ENCODE results near the gene PDE5A. TPM values are rescaled to one million over a fixed set of nuclear protein-coding genes. Genes with fewer than 3 reads are reported as not detected.

PDE5A gene
- polyA plus RNA-seq, 2 donors, result 1.8 to 4.3 TPM

DNA sequence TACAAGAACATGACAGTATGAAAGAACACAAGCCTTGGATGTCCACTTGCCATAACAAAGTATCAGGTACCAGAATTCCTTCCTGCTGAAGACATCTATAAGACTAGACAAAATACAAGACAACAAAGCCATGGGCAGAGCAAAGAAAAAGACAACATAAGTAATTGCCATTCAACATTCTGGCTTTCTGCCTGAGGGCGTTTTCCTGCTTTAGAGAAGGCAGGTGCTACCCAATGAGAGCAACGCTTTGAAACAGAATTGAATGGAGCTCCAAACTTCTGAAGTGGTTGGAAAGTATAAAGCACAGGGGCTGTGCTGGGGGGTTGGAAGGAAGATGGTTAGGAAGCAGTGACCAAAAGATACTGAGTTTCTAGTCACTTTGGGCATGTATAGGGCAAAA is 30.1 kb downstream of the PDE5A start:
- H3K4me1 ChIP-seq (ENCODE audit: control insufficient read depth in 2 of 2, insufficient read depth in 2 of 2, low read length in 1 of 2), result no peaks in the 10 kb centered on the region
- H3K27ac ChIP-seq (ENCODE audit: low read depth in 2 of 2, low read length in 1 of 2), result no peak overlapping the region
- no peak overlapping the region for H3K4me3 ChIP-seq (ENCODE audit: low read depth in 1 of 2, low read length in 2 of 2)
- no peaks in the 10 kb centered on the region for H3K36me3 ChIP-seq (ENCODE audit: control insufficient read depth in 2 of 2, insufficient read depth in 2 of 2, low read length in 1 of 2)
- no peaks in the 10 kb centered on the region for H3K27me3 ChIP-seq (ENCODE audit: control insufficient read depth in 1 of 2, insufficient read depth in 2 of 2, low read length in 2 of 2)
- no peaks in the 10 kb centered on the region for H3K9me3 ChIP-seq (ENCODE audit: control insufficient read depth in 2 of 2, insufficient read depth in 1 of 2, low read depth in 1 of 2, low read length in 1 of 2)
- WGBS, 2 donors, result 75% methylated on average over 2 of the region's 2 CpGs

DNA sequence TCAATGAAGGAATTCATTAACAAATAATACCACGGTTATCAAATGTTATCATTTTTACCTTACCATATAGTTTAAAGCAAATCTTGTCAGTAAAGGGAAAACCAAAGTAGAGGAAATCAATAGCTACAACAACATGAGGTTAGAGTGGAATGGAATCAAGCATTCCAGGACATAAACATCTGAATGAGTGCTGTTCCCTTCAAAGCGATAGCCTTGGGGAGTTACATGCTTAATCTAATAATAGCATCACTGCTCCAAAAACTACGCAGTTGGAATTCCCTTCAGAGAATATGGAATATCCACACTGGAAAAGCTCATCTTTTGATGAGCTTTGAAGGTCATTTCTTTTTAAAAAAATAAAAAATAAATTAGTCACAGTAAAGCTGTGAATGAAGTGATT is 31.2 kb downstream of the PDE5A start:
- Histone ChIP-seq H3K36me3 (ENCODE audit: control insufficient read depth in 2 of 2, insufficient read depth in 2 of 2, low read length in 1 of 2) (no peaks in the 10 kb centered on the region), H3K9me3 (ENCODE audit: control insufficient read depth in 2 of 2, insufficient read depth in 1 of 2, low read depth in 1 of 2, low read length in 1 of 2) (no peaks in the 10 kb centered on the region), H3K4me3 (ENCODE audit: low read depth in 1 of 2, low read length in 2 of 2) (no peak overlapping the region), H3K4me1 (ENCODE audit: control insufficient read depth in 2 of 2, insufficient read depth in 2 of 2, low read length in 1 of 2) (no peaks in the 10 kb centered on the region), H3K27ac (ENCODE audit: low read depth in 2 of 2, low read length in 1 of 2) (no peak overlapping the region), H3K27me3 (ENCODE audit: control insufficient read depth in 1 of 2, insufficient read depth in 2 of 2, low read length in 2 of 2) (no peaks in the 10 kb centered on the region)
- WGBS, 2 donors, result 62 to 78% methylated on average over 3 of the region's 3 CpGs

DNA sequence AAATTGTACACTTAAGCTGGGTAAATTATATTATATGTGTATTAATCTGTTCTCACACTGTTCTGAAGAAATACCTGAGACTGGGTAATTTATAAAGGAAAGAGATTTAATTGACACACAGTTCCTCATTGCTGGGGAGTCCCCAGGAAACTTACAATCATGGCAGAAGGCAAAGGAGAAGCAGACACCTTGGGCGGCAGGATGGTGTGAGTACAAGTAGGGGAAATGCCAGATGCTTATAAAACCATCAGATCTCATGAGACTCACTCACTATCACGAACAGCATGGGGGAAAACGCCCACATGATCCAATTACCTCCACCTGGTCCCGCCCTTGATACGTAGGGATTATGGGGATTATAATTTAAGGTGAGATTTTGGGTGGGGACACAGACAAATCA is 34.9 kb downstream of the PDE5A start:
- Histone ChIP-seq H3K4me1 (ENCODE audit: control insufficient read depth in 2 of 2, insufficient read depth in 2 of 2, low read length in 1 of 2) (no peaks in the 10 kb centered on the region), H3K4me3 (ENCODE audit: low read depth in 1 of 2, low read length in 2 of 2) (no peak overlapping the region)
- 81 to 84% methylated on average over 5 of the region's 5 CpGs for WGBS, 2 donors

DNA sequence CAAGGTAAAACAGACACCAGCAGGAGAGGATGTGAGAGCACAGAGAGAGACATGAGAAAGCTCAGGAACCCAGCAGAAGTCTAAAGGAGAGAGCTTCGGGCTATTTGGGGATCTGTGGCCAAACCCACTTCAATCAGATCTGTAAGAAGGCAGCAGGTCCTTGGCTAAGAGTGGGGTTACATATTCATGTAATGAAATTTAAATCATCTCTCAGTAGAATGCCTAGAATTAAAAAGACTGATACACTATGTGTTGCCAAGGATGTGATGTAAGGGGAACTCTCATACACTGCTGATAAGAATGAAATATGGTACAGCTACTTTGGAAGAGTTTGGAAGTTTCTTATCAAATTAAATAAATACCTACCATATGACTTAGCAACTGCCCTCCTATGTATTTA is 35.8 kb downstream of the PDE5A start:
- H3K27ac ChIP-seq (ENCODE audit: low read depth in 2 of 2, low read length in 1 of 2), result no peak overlapping the region
- no peaks in the 10 kb centered on the region for H3K4me1 ChIP-seq (ENCODE audit: control insufficient read depth in 2 of 2, insufficient read depth in 2 of 2, low read length in 1 of 2)
- 44 to 71% methylated on average over 1 of the region's 1 CpG for WGBS, 2 donors
- no peaks in the 10 kb centered on the region for H3K9me3 ChIP-seq (ENCODE audit: control insufficient read depth in 2 of 2, insufficient read depth in 1 of 2, low read depth in 1 of 2, low read length in 1 of 2)
- H3K36me3 ChIP-seq (ENCODE audit: control insufficient read depth in 2 of 2, insufficient read depth in 2 of 2, low read length in 1 of 2), result no peaks in the 10 kb centered on the region
- H3K27me3 ChIP-seq (ENCODE audit: control insufficient read depth in 1 of 2, insufficient read depth in 2 of 2, low read length in 2 of 2), result no peaks in the 10 kb centered on the region
- H3K4me3 ChIP-seq (ENCODE audit: low read depth in 1 of 2, low read length in 2 of 2), result no peak overlapping the region

More for the DNA sequence above, 34.9 kb downstream of the PDE5A start:
- no peaks in the 10 kb centered on the region for H3K27me3 ChIP-seq (ENCODE audit: control insufficient read depth in 1 of 2, insufficient read depth in 2 of 2, low read length in 2 of 2)
- no peaks in the 10 kb centered on the region for H3K36me3 ChIP-seq (ENCODE audit: control insufficient read depth in 2 of 2, insufficient read depth in 2 of 2, low read length in 1 of 2)
- no peak overlapping the region for H3K27ac ChIP-seq (ENCODE audit: low read depth in 2 of 2, low read length in 1 of 2)
- H3K9me3 ChIP-seq (ENCODE audit: control insufficient read depth in 2 of 2, insufficient read depth in 1 of 2, low read depth in 1 of 2, low read length in 1 of 2), result no peaks in the 10 kb centered on the region

DNA sequence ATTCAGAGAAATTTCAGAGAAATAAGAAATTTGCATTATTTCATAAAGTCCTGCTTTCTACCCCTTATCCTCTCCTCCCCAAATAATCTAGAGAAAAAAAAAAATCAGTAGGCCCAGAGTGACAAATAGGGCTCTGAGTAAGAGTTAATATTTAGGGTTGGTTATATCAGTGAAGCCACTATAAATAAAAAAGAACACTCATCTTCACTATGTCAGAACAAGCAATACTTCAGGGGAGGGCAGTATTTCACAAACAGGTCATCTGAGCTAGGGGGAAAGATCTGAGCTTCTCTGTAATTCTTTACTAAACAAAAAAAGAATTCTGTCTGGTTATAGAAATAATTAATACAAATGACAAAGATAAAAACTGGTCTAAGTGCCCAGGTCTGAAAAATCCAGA is 39.4 kb downstream of the PDE5A start:
- H3K4me3 ChIP-seq (ENCODE audit: low read depth in 1 of 2, low read length in 2 of 2), result no peak overlapping the region
- no peaks in the 10 kb centered on the region for H3K9me3 ChIP-seq (ENCODE audit: control insufficient read depth in 2 of 2, insufficient read depth in 1 of 2, low read depth in 1 of 2, low read length in 1 of 2)
- no peaks in the 10 kb centered on the region for H3K4me1 ChIP-seq (ENCODE audit: control insufficient read depth in 2 of 2, insufficient read depth in 2 of 2, low read length in 1 of 2)
- no peaks in the 10 kb centered on the region for H3K27me3 ChIP-seq (ENCODE audit: control insufficient read depth in 1 of 2, insufficient read depth in 2 of 2, low read length in 2 of 2)
- no peak overlapping the region for H3K27ac ChIP-seq (ENCODE audit: low read depth in 2 of 2, low read length in 1 of 2)
- no peaks in the 10 kb centered on the region for H3K36me3 ChIP-seq (ENCODE audit: control insufficient read depth in 2 of 2, insufficient read depth in 2 of 2, low read length in 1 of 2)

DNA sequence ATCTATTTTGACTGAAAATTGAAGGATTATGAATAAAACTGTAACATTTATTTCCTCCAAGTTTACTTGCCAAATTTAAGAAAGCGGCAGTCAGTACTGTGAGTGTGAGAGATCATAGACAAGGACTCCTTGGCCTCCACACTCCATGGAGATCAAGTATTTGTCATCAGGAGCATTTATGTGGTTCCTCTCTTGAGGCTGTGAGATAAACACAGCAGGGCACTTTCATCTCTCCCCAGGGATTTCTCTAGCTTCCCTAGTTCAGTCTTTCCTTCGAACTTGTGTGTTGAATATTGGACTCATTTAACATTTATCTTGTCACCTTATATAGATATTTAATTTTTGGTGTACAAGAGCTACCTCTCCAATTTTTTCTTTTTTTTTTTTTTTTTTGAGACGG is 40.8 kb downstream of the PDE5A start:
- 76 to 78% methylated on average over 3 of the region's 3 CpGs for WGBS, 2 donors
- H3K27me3 ChIP-seq (ENCODE audit: control insufficient read depth in 1 of 2, insufficient read depth in 2 of 2, low read length in 2 of 2), result no peaks in the 10 kb centered on the region
- H3K4me3 ChIP-seq (ENCODE audit: low read depth in 1 of 2, low read length in 2 of 2), result no peak overlapping the region
- no peaks in the 10 kb centered on the region for H3K9me3 ChIP-seq (ENCODE audit: control insufficient read depth in 2 of 2, insufficient read depth in 1 of 2, low read depth in 1 of 2, low read length in 1 of 2)
- no peaks in the 10 kb centered on the region for H3K4me1 ChIP-seq (ENCODE audit: control insufficient read depth in 2 of 2, insufficient read depth in 2 of 2, low read length in 1 of 2)
- H3K36me3 ChIP-seq (ENCODE audit: control insufficient read depth in 2 of 2, insufficient read depth in 2 of 2, low read length in 1 of 2), result no peaks in the 10 kb centered on the region
- no peak overlapping the region for H3K27ac ChIP-seq (ENCODE audit: low read depth in 2 of 2, low read length in 1 of 2)

DNA sequence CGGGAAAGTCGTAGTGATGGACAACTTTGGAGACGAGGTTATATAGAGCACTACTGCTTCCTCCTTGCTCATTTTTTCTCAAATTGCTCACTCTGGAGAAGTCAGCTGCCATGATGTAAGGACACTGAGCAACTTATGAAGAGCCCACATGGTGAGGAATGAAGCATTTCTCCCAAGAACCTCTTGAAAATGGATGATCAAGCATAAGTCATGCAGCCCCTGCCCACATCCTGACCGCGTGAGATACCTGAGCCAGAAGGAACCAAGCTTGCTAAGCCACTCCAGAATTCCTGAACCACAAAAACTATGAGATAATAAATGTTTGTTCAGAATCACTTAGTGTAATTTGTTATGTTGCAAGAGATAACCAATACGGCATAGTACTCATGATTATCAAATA is 42.8 kb downstream of the PDE5A start:
- Histone ChIP-seq H3K4me1 (ENCODE audit: control insufficient read depth in 2 of 2, insufficient read depth in 2 of 2, low read length in 1 of 2) (no peaks in the 10 kb centered on the region), H3K9me3 (ENCODE audit: control insufficient read depth in 2 of 2, insufficient read depth in 1 of 2, low read depth in 1 of 2, low read length in 1 of 2) (no peaks in the 10 kb centered on the region), H3K4me3 (ENCODE audit: low read depth in 1 of 2, low read length in 2 of 2) (no peak overlapping the region), H3K27ac (ENCODE audit: low read depth in 2 of 2, low read length in 1 of 2) (no peak overlapping the region), H3K27me3 (ENCODE audit: control insufficient read depth in 1 of 2, insufficient read depth in 2 of 2, low read length in 2 of 2) (no peaks in the 10 kb centered on the region), H3K36me3 (ENCODE audit: control insufficient read depth in 2 of 2, insufficient read depth in 2 of 2, low read length in 1 of 2) (no peaks in the 10 kb centered on the region)
- 94% methylated on average over 6 of the region's 6 CpGs for WGBS, 2 donors

DNA sequence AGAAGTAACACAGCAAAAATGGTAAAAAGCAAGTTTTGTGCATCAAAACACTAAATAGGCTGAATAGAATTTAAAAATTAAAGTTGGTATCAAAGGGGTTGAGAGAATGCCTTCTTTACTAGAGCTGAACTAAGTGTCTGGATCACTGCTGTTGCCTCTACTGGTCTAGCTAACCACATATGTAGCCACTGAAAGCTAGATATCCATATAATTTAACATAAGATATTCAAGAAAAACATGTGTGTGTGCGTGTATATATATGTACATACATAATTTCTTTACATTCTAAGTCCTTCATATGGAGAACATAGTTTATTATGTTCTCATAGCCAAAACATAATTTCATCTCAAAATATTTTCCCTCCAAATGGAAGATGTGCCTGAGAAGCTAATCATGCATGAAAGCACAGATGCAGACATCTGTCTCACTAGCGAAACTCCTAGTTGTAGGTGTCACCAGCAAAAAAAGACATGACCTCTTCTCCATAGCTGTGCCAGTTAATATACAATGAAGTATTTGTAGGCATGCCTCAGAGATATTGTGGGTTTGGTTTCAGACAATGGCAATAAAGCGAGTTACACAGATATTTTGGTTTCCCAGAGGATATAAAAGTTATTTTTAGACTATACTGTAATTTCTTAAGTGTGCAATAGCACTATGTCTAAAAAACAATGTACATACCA is 47.3 kb downstream of the PDE5A start:
- no peak overlapping the region for H3K4me3 ChIP-seq (ENCODE audit: low read depth in 1 of 2, low read length in 2 of 2)
- no peak overlapping the region for H3K27ac ChIP-seq (ENCODE audit: low read depth in 2 of 2, low read length in 1 of 2)
- H3K36me3 ChIP-seq (ENCODE audit: control insufficient read depth in 2 of 2, insufficient read depth in 2 of 2, low read length in 1 of 2), result no peaks in the 10 kb centered on the region
- no peaks in the 10 kb centered on the region for H3K4me1 ChIP-seq (ENCODE audit: control insufficient read depth in 2 of 2, insufficient read depth in 2 of 2, low read length in 1 of 2)
- H3K9me3 ChIP-seq (ENCODE audit: control insufficient read depth in 2 of 2, insufficient read depth in 1 of 2, low read depth in 1 of 2, low read length in 1 of 2), result no peaks in the 10 kb centered on the region
- WGBS, 2 donors, result 88 to 91% methylated on average over 3 of the region's 3 CpGs
- H3K27me3 ChIP-seq (ENCODE audit: control insufficient read depth in 1 of 2, insufficient read depth in 2 of 2, low read length in 2 of 2), result no peaks in the 10 kb centered on the region

DNA sequence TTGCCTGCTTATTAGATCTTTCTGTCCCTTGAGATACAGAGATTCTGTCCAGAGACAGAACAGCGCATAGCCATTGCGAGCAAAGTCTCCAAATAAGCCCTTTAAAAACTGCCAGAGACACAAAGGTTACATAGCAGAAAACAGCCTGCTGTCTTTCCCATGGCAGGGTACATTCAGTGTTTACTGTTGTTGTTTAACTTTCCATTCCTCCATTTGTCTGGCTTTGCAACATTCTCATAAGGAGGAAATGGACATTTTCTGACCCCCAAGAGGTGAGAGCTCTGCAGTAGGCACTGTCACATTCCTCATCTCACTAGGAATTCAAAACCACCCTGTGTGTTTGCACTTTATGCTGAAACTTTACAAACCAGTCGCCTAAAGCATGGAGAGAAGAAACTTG is 48.3 kb downstream of the PDE5A start:
- H3K27me3 ChIP-seq (ENCODE audit: control insufficient read depth in 1 of 2, insufficient read depth in 2 of 2, low read length in 2 of 2), result no peaks in the 10 kb centered on the region
- H3K4me1 ChIP-seq (ENCODE audit: control insufficient read depth in 2 of 2, insufficient read depth in 2 of 2, low read length in 1 of 2), result no peaks in the 10 kb centered on the region
- no peak overlapping the region for H3K4me3 ChIP-seq (ENCODE audit: low read depth in 1 of 2, low read length in 2 of 2)
- 67 to 68% methylated on average over 3 of the region's 3 CpGs for WGBS, 2 donors
- H3K9me3 ChIP-seq (ENCODE audit: control insufficient read depth in 2 of 2, insufficient read depth in 1 of 2, low read depth in 1 of 2, low read length in 1 of 2), result no peaks in the 10 kb centered on the region
- no peak overlapping the region for H3K27ac ChIP-seq (ENCODE audit: low read depth in 2 of 2, low read length in 1 of 2)
- no peaks in the 10 kb centered on the region for H3K36me3 ChIP-seq (ENCODE audit: control insufficient read depth in 2 of 2, insufficient read depth in 2 of 2, low read length in 1 of 2)

DNA sequence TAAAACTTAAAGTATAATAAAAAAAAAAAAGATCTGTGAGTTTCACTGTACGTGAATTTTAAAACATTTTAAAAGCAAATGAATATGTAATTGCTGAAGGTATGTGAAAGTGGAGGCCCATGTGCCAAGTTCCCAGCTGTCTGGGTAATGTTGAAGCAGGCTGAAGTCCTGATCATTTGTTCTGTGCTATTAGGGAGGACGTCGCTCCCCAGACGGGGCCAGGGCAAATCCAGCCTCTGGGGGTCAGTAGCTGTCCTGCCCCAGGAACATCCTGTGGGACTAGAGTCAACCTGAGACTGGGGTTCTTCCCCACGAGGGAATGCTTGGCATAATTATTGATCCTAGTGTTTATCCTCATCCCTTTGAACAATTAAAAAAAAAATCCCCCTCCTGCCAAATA is 48.8 kb downstream of the PDE5A start:
- no peaks in the 10 kb centered on the region for H3K4me1 ChIP-seq (ENCODE audit: control insufficient read depth in 2 of 2, insufficient read depth in 2 of 2, low read length in 1 of 2)
- H3K4me3 ChIP-seq (ENCODE audit: low read depth in 1 of 2, low read length in 2 of 2), result no peak overlapping the region
- H3K9me3 ChIP-seq (ENCODE audit: control insufficient read depth in 2 of 2, insufficient read depth in 1 of 2, low read depth in 1 of 2, low read length in 1 of 2), result no peaks in the 10 kb centered on the region
- H3K36me3 ChIP-seq (ENCODE audit: control insufficient read depth in 2 of 2, insufficient read depth in 2 of 2, low read length in 1 of 2), result no peaks in the 10 kb centered on the region
- 64 to 68% methylated on average over 5 of the region's 5 CpGs for WGBS, 2 donors
- H3K27ac ChIP-seq (ENCODE audit: low read depth in 2 of 2, low read length in 1 of 2), result no peak overlapping the region
- H3K27me3 ChIP-seq (ENCODE audit: control insufficient read depth in 1 of 2, insufficient read depth in 2 of 2, low read length in 2 of 2), result no peaks in the 10 kb centered on the region
